ENCODE data around the gene TMEM51.
"Not testable (repeated sequence)": the region's sequence is repeated elsewhere in the genome, so short reads cannot be mapped to it uniquely, and the experiment has no call there.

Gene TMEM51

GRCh38 chr1:15128520-15129313 is 24.8 kb upstream of the TMEM51 start:
- no CpG with 5 or more reads among the region's 18 CpGs for WGBS (ENCODE audit: extremely low coverage, insufficient coverage, low lambda C conversion rate)
- Histone ChIP-seq H3K4me2 (ENCODE audit: low read length) (no peak overlapping the region), H3K27me3 (ENCODE audit: insufficient read depth, low read length, poor library complexity) (no peaks in the 10 kb centered on the region), H3K4ac (ENCODE audit: low read depth, low read length) (no peak overlapping the region), H4K5ac (ENCODE audit: low read length) (no peak overlapping the region), H2BK15ac (replicated peaks; ENCODE audit: low read depth) (no peak overlapping the region), H3K23ac (ENCODE audit: low read length) (no peak overlapping the region), H3K9ac (ENCODE audit: low read length) (no peak overlapping the region), H3K4me1 (ENCODE audit: control insufficient read depth, low read depth, low read length) (no peaks in the 10 kb centered on the region), H2AK5ac (ENCODE audit: low read length) (no peak overlapping the region), H4K8ac (ENCODE audit: low read depth, low read length) (no peak overlapping the region), H3K79me2 (ENCODE audit: control insufficient read depth, insufficient read depth, low read length) (no peaks in the 10 kb centered on the region), H3K18ac (ENCODE audit: low read length) (no peak overlapping the region), H3K4me3 (ENCODE audit: low read length) (no peak overlapping the region), H3K36me3 (ENCODE audit: control insufficient read depth, insufficient read depth, low read length) (no peaks in the 10 kb centered on the region), H2BK120ac (ENCODE audit: low read depth, low read length) (no peak overlapping the region), H3K79me1 (ENCODE audit: low read length) (no peaks in the 10 kb centered on the region), H3K27ac (ENCODE audit: low read depth, low read length) (no peak overlapping the region), H2BK5ac (ENCODE audit: low read length) (no peak overlapping the region), H3K56ac (ENCODE audit: low read length) (no peak overlapping the region)
- peak; percentile 85 for DNase-seq

DNA sequence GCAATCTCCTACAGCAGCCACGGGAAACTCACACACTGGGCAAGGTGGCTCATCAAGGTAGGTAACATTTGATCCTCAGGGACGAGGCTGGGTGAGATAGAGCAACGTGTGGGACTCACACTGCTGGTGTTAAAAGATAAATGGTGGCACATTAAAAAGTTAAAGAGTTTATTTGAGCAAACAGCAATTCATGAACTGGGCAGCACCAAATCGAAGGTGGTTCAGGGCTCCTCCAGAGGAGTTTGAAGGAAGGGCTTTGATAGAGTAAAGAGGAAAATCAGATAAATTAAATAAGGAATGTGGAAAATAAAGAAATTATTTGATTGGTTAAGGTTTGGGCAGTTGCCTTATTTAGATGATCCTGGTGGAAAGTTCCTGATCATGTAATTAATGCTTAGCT is 23.6 kb upstream of the TMEM51 start:
- H4K5ac ChIP-seq (ENCODE audit: low read length) = no peak overlapping the region
- H3K4me3 ChIP-seq (ENCODE audit: low read length) = no peak overlapping the region
- H3K4me2 ChIP-seq (ENCODE audit: low read length) = no peak overlapping the region
- no peak for DNase-seq
- no peaks in the 10 kb centered on the region for H3K79me2 ChIP-seq (ENCODE audit: control insufficient read depth, insufficient read depth, low read length)
- H3K27me3 ChIP-seq (ENCODE audit: insufficient read depth, low read length, poor library complexity) = no peaks in the 10 kb centered on the region
- no peaks in the 10 kb centered on the region for H3K79me1 ChIP-seq (ENCODE audit: low read length)
- no peak overlapping the region for H2AK5ac ChIP-seq (ENCODE audit: low read length)
- no peak overlapping the region for H4K8ac ChIP-seq (ENCODE audit: low read depth, low read length)
- H3K9ac ChIP-seq (ENCODE audit: low read length) = no peak overlapping the region
- H3K27ac ChIP-seq (ENCODE audit: low read depth, low read length) = no peak overlapping the region
- H2BK120ac ChIP-seq (ENCODE audit: low read depth, low read length) = no peak overlapping the region
- H3K4ac ChIP-seq (ENCODE audit: low read depth, low read length) = no peak overlapping the region
- H3K36me3 ChIP-seq (ENCODE audit: control insufficient read depth, insufficient read depth, low read length) = no peaks in the 10 kb centered on the region
- no peak overlapping the region for H3K18ac ChIP-seq (ENCODE audit: low read length)
- no CpG with 5 or more reads among the region's 4 CpGs for WGBS (ENCODE audit: extremely low coverage, insufficient coverage, low lambda C conversion rate)
- H3K23ac ChIP-seq (ENCODE audit: low read length) = no peak overlapping the region
- no peak overlapping the region for H2BK5ac ChIP-seq (ENCODE audit: low read length)
- no peak overlapping the region for H2BK15ac ChIP-seq (replicated peaks; ENCODE audit: low read depth)
- H3K56ac ChIP-seq (ENCODE audit: low read length) = no peak overlapping the region
- no peaks in the 10 kb centered on the region for H3K4me1 ChIP-seq (ENCODE audit: control insufficient read depth, low read depth, low read length)

- H3K9ac ChIP-seq (ENCODE audit: low read length) = no peak overlapping the region
- H3K36me3 ChIP-seq (ENCODE audit: control insufficient read depth, insufficient read depth, low read length) = no peaks in the 10 kb centered on the region
- H4K5ac ChIP-seq (ENCODE audit: low read length) = no peak overlapping the region
- H2BK5ac ChIP-seq (ENCODE audit: low read length) = no peak overlapping the region
- H3K4me2 ChIP-seq (ENCODE audit: low read length) = no peak overlapping the region
- no peak overlapping the region for H3K18ac ChIP-seq (ENCODE audit: low read length)
- H3K4me1 ChIP-seq (ENCODE audit: control insufficient read depth, low read depth, low read length) = no peaks in the 10 kb centered on the region
- no peaks in the 10 kb centered on the region for H3K79me1 ChIP-seq (ENCODE audit: low read length)
- H3K23ac ChIP-seq (ENCODE audit: low read length) = no peak overlapping the region
- no peak overlapping the region for H3K4ac ChIP-seq (ENCODE audit: low read depth, low read length)
- no peak overlapping the region for H3K4me3 ChIP-seq (ENCODE audit: low read length)
- H4K8ac ChIP-seq (ENCODE audit: low read depth, low read length) = no peak overlapping the region
- no peak overlapping the region for H2BK15ac ChIP-seq (replicated peaks; ENCODE audit: low read depth)
- no peak overlapping the region for H3K27ac ChIP-seq (ENCODE audit: low read depth, low read length)
- no peaks in the 10 kb centered on the region for H3K79me2 ChIP-seq (ENCODE audit: control insufficient read depth, insufficient read depth, low read length)
- WGBS (ENCODE audit: extremely low coverage, insufficient coverage, low lambda C conversion rate) = no CpG with 5 or more reads among the region's 3 CpGs
- no peak overlapping the region for H3K56ac ChIP-seq (ENCODE audit: low read length)
- no peak for DNase-seq
- no peak overlapping the region for H2BK120ac ChIP-seq (ENCODE audit: low read depth, low read length)
- H2AK5ac ChIP-seq (ENCODE audit: low read length) = no peak overlapping the region
- no peaks in the 10 kb centered on the region for H3K27me3 ChIP-seq (ENCODE audit: insufficient read depth, low read length, poor library complexity)
These were observed 22.9 kb upstream of the TMEM51 start for GRCh38 chr1:15130607-15131006.

GRCh38 chr1:15132965-15133364 is 20.6 kb upstream of the TMEM51 start:
- no peak overlapping the region for H2BK5ac ChIP-seq (ENCODE audit: low read length)
- H3K27ac ChIP-seq (ENCODE audit: low read depth, low read length) = no peak overlapping the region
- no peaks in the 10 kb centered on the region for H3K36me3 ChIP-seq (ENCODE audit: control insufficient read depth, insufficient read depth, low read length)
- H3K4me2 ChIP-seq (ENCODE audit: low read length) = no peak overlapping the region
- H4K8ac ChIP-seq (ENCODE audit: low read depth, low read length) = no peak overlapping the region
- no peak overlapping the region for H3K4ac ChIP-seq (ENCODE audit: low read depth, low read length)
- H3K18ac ChIP-seq (ENCODE audit: low read length) = no peak overlapping the region
- no peaks in the 10 kb centered on the region for H3K4me1 ChIP-seq (ENCODE audit: control insufficient read depth, low read depth, low read length)
- DNase-seq = no peak
- no peak overlapping the region for H3K23ac ChIP-seq (ENCODE audit: low read length)
- no peak overlapping the region for H3K56ac ChIP-seq (ENCODE audit: low read length)
- H4K5ac ChIP-seq (ENCODE audit: low read length) = no peak overlapping the region
- H3K27me3 ChIP-seq (ENCODE audit: insufficient read depth, low read length, poor library complexity) = no peaks in the 10 kb centered on the region
- WGBS (ENCODE audit: extremely low coverage, insufficient coverage, low lambda C conversion rate) = no CpG with 5 or more reads among the region's 2 CpGs
- H3K9ac ChIP-seq (ENCODE audit: low read length) = no peak overlapping the region
- no peak overlapping the region for H3K4me3 ChIP-seq (ENCODE audit: low read length)
- H2AK5ac ChIP-seq (ENCODE audit: low read length) = no peak overlapping the region
- H3K79me1 ChIP-seq (ENCODE audit: low read length) = no peaks in the 10 kb centered on the region
- H2BK120ac ChIP-seq (ENCODE audit: low read depth, low read length) = no peak overlapping the region
- H2BK15ac ChIP-seq (replicated peaks; ENCODE audit: low read depth) = no peak overlapping the region
- no peaks in the 10 kb centered on the region for H3K79me2 ChIP-seq (ENCODE audit: control insufficient read depth, insufficient read depth, low read length)

- Histone ChIP-seq H3K23ac (ENCODE audit: low read length) (no peak overlapping the region), H3K4ac (ENCODE audit: low read depth, low read length) (no peak overlapping the region), H3K4me2 (ENCODE audit: low read length) (no peak overlapping the region), H3K4me3 (ENCODE audit: low read length) (no peak overlapping the region), H2BK15ac (replicated peaks; ENCODE audit: low read depth) (no peak overlapping the region), H3K79me1 (ENCODE audit: low read length) (no peaks in the 10 kb centered on the region), H4K8ac (ENCODE audit: low read depth, low read length) (no peak overlapping the region), H3K27ac (ENCODE audit: low read depth, low read length) (no peak overlapping the region), H3K36me3 (ENCODE audit: control insufficient read depth, insufficient read depth, low read length) (no peaks in the 10 kb centered on the region), H2BK120ac (ENCODE audit: low read depth, low read length) (no peak overlapping the region), H3K4me1 (ENCODE audit: control insufficient read depth, low read depth, low read length) (no peaks in the 10 kb centered on the region), H3K79me2 (ENCODE audit: control insufficient read depth, insufficient read depth, low read length) (no peaks in the 10 kb centered on the region), H3K18ac (ENCODE audit: low read length) (no peak overlapping the region), H3K27me3 (ENCODE audit: insufficient read depth, low read length, poor library complexity) (no peaks in the 10 kb centered on the region), H4K5ac (ENCODE audit: low read length) (no peak overlapping the region), H3K9ac (ENCODE audit: low read length) (no peak overlapping the region), H2AK5ac (ENCODE audit: low read length) (no peak overlapping the region), H2BK5ac (ENCODE audit: low read length) (no peak overlapping the region), H3K56ac (ENCODE audit: low read length) (no peak overlapping the region)
- no peak for DNase-seq
- WGBS (ENCODE audit: extremely low coverage, insufficient coverage, low lambda C conversion rate) = no CpG with 5 or more reads among the region's 2 CpGs
These were observed 19.3 kb upstream of the TMEM51 start for GRCh38 chr1:15134285-15134684.

DNA sequence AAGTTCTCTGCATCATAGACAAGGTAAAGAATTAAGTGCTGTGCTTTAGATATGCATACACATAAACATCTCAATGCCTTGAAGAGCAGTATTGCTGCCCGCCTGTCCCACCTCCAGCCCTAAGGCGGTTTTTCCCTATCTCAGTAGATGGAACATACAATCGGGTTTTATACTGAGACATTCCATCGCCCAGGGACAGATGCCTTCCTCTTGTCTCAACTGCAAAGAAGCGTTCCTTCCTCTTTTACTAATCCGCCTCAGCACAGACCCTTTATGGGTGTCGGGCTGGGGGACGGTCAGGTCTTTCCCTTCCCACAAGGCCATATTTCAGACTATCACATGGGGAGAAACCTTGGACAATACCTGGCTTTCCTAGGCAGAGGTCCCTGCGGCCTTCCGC is 17.9 kb upstream of the TMEM51 start:
- H2BK120ac ChIP-seq (ENCODE audit: low read depth, low read length); H2AK5ac ChIP-seq (ENCODE audit: low read length); H3K56ac ChIP-seq (ENCODE audit: low read length); H3K27me3 ChIP-seq (ENCODE audit: insufficient read depth, low read length, poor library complexity); H2BK15ac ChIP-seq (replicated peaks; ENCODE audit: low read depth); H3K4me3 ChIP-seq (ENCODE audit: low read length); H3K27ac ChIP-seq (ENCODE audit: low read depth, low read length); H3K23ac ChIP-seq (ENCODE audit: low read length); H3K4ac ChIP-seq (ENCODE audit: low read depth, low read length); H3K18ac ChIP-seq (ENCODE audit: low read length); H3K4me1 ChIP-seq (ENCODE audit: control insufficient read depth, low read depth, low read length); H4K5ac ChIP-seq (ENCODE audit: low read length); H2BK5ac ChIP-seq (ENCODE audit: low read length); H3K79me1 ChIP-seq (ENCODE audit: low read length); H3K9ac ChIP-seq (ENCODE audit: low read length); H3K36me3 ChIP-seq (ENCODE audit: control insufficient read depth, insufficient read depth, low read length); H3K4me2 ChIP-seq (ENCODE audit: low read length); H3K79me2 ChIP-seq (ENCODE audit: control insufficient read depth, insufficient read depth, low read length); H4K8ac ChIP-seq (ENCODE audit: low read depth, low read length): not testable (repeated sequence)
- no CpG with 5 or more reads among the region's 10 CpGs for WGBS (ENCODE audit: extremely low coverage, insufficient coverage, low lambda C conversion rate)
- DNase-seq = peak; percentile 50

All from mesendoderm (in vitro differentiated cells).